K562 (cell line): ENCODE results near the gene C12orf60. TPM values are rescaled to one million over a fixed set of nuclear protein-coding genes. Genes with fewer than 3 reads are reported as not detected.

Experiments
- ATAC-seq: fragments of 200-7000 bp; cut with Tn5 transposase; 3 replicates; pipeline ENCODE4 v1.9.1; 2020; ENCODE audit warnings: moderate library complexity
- BruUV-seq: library from RNA; stranded (reverse); fragments of 400-500 nt; replicated peaks from 2 replicates; lab custom pipeline; 2021; lab: Mats Ljungman, UMichigan
- CTCF ChIA-PET: fragments of 300-600 bp; formaldehyde crosslinking; extraction: SDS; loops from one replicate; lab custom pipeline; 2021; ENCODE audit warnings: low intra/inter-chr PET ratio; lab: Yijun Ruan, JAX
- POLR2A ChIA-PET: fragments of 300-600, 350-650 bp; sonication (Branson Sonifier 250); formaldehyde crosslinking; extraction: SDS; loops from one replicate; lab custom pipeline; 2021; ENCODE audit warnings: antibody characterized with exemption, inconsistent platforms; lab: Yijun Ruan, JAX
- DNase-seq, 4 experiments: peaks; one replicate each; pipeline versions ENCODE4 v3.0.0 to v3.0.0-alpha.2; 2011 to 2018; ENCODE audit warnings: low spot score in 3 of 4, mixed read lengths in 3 of 4; ENCODE audit errors: extremely low read depth in 1 of 4
- FAIRE-seq: peaks from 2 replicates; lab custom pipeline; 2011; peaks lifted over from hg19 to GRCh38; lab: Jason Lieb, UNC
- H2AFZ ChIP-seq: 2 replicates; pipeline ENCODE4 v1.6.0; 2011; ENCODE audit warnings: low read depth, low read length, control low read depth, inconsistent platforms
- H3K27ac ChIP-seq: fragments of 200-600 bp; 3 replicates; pipeline ENCODE4 v1.8.0; 2011; ENCODE audit warnings: low read depth, mild to moderate bottlenecking, control low read depth, inconsistent platforms, low read length, moderate library complexity, mixed read lengths; ENCODE audit errors: extremely low read depth
- H3K27me3 ChIP-seq, 2 experiments: fragments of 300-600 bp in 1 of 2; 2 replicates in 1 of 2; 3 replicates in 1 of 2; pipeline versions ENCODE4 v1.6.0 to v1.8.0; 2011; ENCODE audit warnings: inconsistent platforms in 2 of 2, low read length in 2 of 2, mild to moderate bottlenecking in 1 of 2, mixed read lengths in 1 of 2, moderate library complexity in 1 of 2; ENCODE audit not compliant: control insufficient read depth in 2 of 2, insufficient read depth in 2 of 2
- H3K36me3 ChIP-seq: fragments of 300-600 bp; 3 replicates; pipeline ENCODE4 v1.8.0; 2011; ENCODE audit warnings: mild to moderate bottlenecking, low read length, inconsistent platforms; ENCODE audit not compliant: control insufficient read depth, insufficient read depth
- H3K4me1 ChIP-seq, 2 experiments: fragments of 200-600 bp in 1 of 2; replicated peaks in 1 of 2; 2 replicates in 1 of 2; 3 replicates in 1 of 2; pipeline versions ENCODE4 v1.5.1 to v1.8.0; 2011; ENCODE audit warnings: inconsistent platforms in 2 of 2, low read length in 2 of 2, mild to moderate bottlenecking in 1 of 2, mixed read lengths in 1 of 2, moderate library complexity in 1 of 2; ENCODE audit not compliant: control insufficient read depth in 2 of 2, insufficient read depth in 2 of 2
- H3K4me2 ChIP-seq: 2 replicates; pipeline ENCODE4 v1.6.1; 2011; ENCODE audit warnings: low read length, control low read depth, inconsistent platforms, mixed read lengths; ENCODE audit not compliant: insufficient read depth
- H3K4me3 ChIP-seq: fragments of 200-600 bp; sonication (generic), shearing (Covaris generic); 2 replicates; pipeline ENCODE4 v1.5.1; 2016; ENCODE audit warnings: control low read depth, inconsistent platforms
- H3K79me2 ChIP-seq: fragments of 200-600 bp; 3 replicates; pipeline ENCODE4 v1.8.0; 2011; ENCODE audit warnings: low read length, inconsistent platforms; ENCODE audit not compliant: control insufficient read depth, insufficient read depth
- H3K9ac ChIP-seq, 2 experiments: 2 replicates each; pipeline versions ENCODE4 v1.6.0 to v1.6.1; 2011; ENCODE audit warnings: low read depth in 2 of 2, low read length in 2 of 2, control low read depth in 1 of 2, inconsistent platforms in 1 of 2, mild to moderate bottlenecking in 1 of 2, mixed read lengths in 1 of 2; ENCODE audit not compliant: insufficient read depth in 1 of 2
- H3K9me1 ChIP-seq: one replicate; pipeline ENCODE4 v1.6.0; 2011; ENCODE audit warnings: inconsistent platforms, mild to moderate bottlenecking, low read length, moderate library complexity; ENCODE audit not compliant: control insufficient read depth, insufficient read depth
- H3K9me3 ChIP-seq: replicated peaks from 2 replicates; pipeline ENCODE4 v1.5.1; 2011; ENCODE audit warnings: low read depth, low read length, inconsistent platforms; ENCODE audit not compliant: control insufficient read depth, insufficient read depth
- H4K20me1 ChIP-seq: replicated peaks from 2 replicates; pipeline ENCODE4 v1.6.1; 2011; ENCODE audit warnings: low read length, inconsistent platforms, mixed read lengths; ENCODE audit not compliant: control insufficient read depth, insufficient read depth
- BACH1 ChIP-seq: fragments of 200-800 bp; sonication (Bioruptor generic); IDR thresholded peaks from 2 replicates; pipeline ENCODE4 v1.6.1; 2016; ENCODE audit warnings: missing genetic modification characterization, missing compliant biosample characterization
- KDM5B ChIP-seq: fragments of 200-600 bp; sonication (generic); IDR thresholded peaks from 2 replicates; pipeline ENCODE4 v1.6.1; 2012; ENCODE audit warnings: low read depth, mild to moderate bottlenecking, moderate library complexity, low read length, control low read depth, inconsistent platforms; ENCODE audit not compliant: insufficient replicate concordance
- NEUROD1 ChIP-seq: fragments of 150-350 bp; IDR thresholded peaks from 2 replicates; pipeline ENCODE4 v1.6.1; 2014; ENCODE audit warnings: borderline replicate concordance, low read length, low read depth; ENCODE audit not compliant: partially characterized antibody
- NR2F6 ChIP-seq: fragments of 450-650 bp; formaldehyde crosslinking; IDR thresholded peaks from 2 replicates; pipeline ENCODE4 v1.4.0; 2020; ENCODE audit warnings: mild to moderate bottlenecking
- RBM34 ChIP-seq: fragments of 200-400 bp; formaldehyde crosslinking; IDR thresholded peaks from 2 replicates; pipeline ENCODE4 v1.6.1; 2018; ENCODE audit warnings: low read length, borderline replicate concordance; ENCODE audit not compliant: insufficient read depth
- SRSF1 ChIP-seq: fragments of 200-400 bp; formaldehyde crosslinking; IDR thresholded peaks from 2 replicates; pipeline ENCODE4 v1.6.1; 2017; ENCODE audit warnings: mild to moderate bottlenecking, low read depth, low read length, moderate library complexity
- SUPT5H ChIP-seq: fragments of 450-650 bp; IDR thresholded peaks from 2 replicates; pipeline ENCODE4 v1.6.1; 2016
- TSC22D4 ChIP-seq: fragments of 450-650 bp; IDR thresholded peaks from 2 replicates; pipeline ENCODE4 v1.6.1; 2016; ENCODE audit warnings: missing genetic modification characterization, missing biosample characterization, control low read depth
- ZNF384 ChIP-seq: IDR thresholded peaks from 2 replicates; pipeline ENCODE4 v1.6.1; 2012; ENCODE audit warnings: low read depth, low read length, improper control_type of control experiment
- WGBS: fragments of 100-300 bp; shearing (Covaris generic); methylation state at CpG from one replicate; pipeline ENCODE4 v1.1.6; 2016; ENCODE audit warnings: low coverage, mixed read lengths; ENCODE audit not compliant: insufficient coverage; ENCODE audit errors: missing lambda C conversion rate; 5-methylcytosine and 5-hydroxymethylcytosine counted together
- in situ Hi-C: fragments of 300-500 bp; cut with MboI; formaldehyde crosslinking; loops from 4 replicates; pipeline ENCODE4 v1.15.0; 2018; ENCODE audit warnings: inconsistent platforms, mixed read lengths
- intact Hi-C: fragments of 100-400 bp; cut with micrococcal nuclease; formaldehyde crosslinking; loops from 2 replicates; pipeline ENCODE4 v1.14.2; 2022
- polyA plus RNA-seq, 8 experiments: library from polyadenylated mRNA; depleted of rRNA in 4 of 8; stranded (reverse) in 5 of 8; unstranded in 3 of 8; fragments of >200 nt; fragmentation: Nextera tagmentation in 2 of 8; fragmentation: Illumina TruSeq in 1 of 8; extraction: Ambion mirVana in 2 of 8; extraction: Trizol in 1 of 8; gene quantifications; 2 replicates each; pipeline versions ENCODE4 v1.2.1 to v1.2.3, GENCODE V29; 2011 to 2014; ENCODE audit warnings: inconsistent platforms in 1 of 8, missing spikeins in 1 of 8
- total RNA-seq, 7 experiments: library from RNA; depleted of rRNA in 6 of 7; stranded (reverse); fragments of >200 nt in 6 of 7; fragmentation: Illumina TruSeq in 2 of 7; extraction: Trizol in 2 of 7; gene quantifications; 2 replicates each; pipeline versions ENCODE4 v1.2.1 to v1.2.3, GENCODE V29; 2011 to 2021; ENCODE audit warnings: low replicate concordance in 1 of 7
- TF ChIP-seq, protein P1 (sequence below): IDR thresholded peaks from 3 replicates; pipeline ENCODE4 v1.6.1; 2011; ENCODE audit warnings: borderline replicate concordance, mild to moderate bottlenecking; ENCODE audit not compliant: insufficient read length, insufficient read depth
- TF ChIP-seq, protein P2 (sequence below), 2 experiments: fragments of 150-350 bp in 1 of 2; IDR thresholded peaks; 2 replicates each; pipeline ENCODE4 v1.6.1; 2012 to 2016; ENCODE audit warnings: low read depth in 2 of 2, low read length in 2 of 2, mild to moderate bottlenecking in 1 of 2, moderate library complexity in 1 of 2

C12orf60 gene
- total and polyA plus RNA-seq, 9 of the 15 experiments (the other 6 are each of a cell fraction or from before 2014, with no cell fraction given), result 0.41 to 4.4 (median 2.5) TPM

DNA sequence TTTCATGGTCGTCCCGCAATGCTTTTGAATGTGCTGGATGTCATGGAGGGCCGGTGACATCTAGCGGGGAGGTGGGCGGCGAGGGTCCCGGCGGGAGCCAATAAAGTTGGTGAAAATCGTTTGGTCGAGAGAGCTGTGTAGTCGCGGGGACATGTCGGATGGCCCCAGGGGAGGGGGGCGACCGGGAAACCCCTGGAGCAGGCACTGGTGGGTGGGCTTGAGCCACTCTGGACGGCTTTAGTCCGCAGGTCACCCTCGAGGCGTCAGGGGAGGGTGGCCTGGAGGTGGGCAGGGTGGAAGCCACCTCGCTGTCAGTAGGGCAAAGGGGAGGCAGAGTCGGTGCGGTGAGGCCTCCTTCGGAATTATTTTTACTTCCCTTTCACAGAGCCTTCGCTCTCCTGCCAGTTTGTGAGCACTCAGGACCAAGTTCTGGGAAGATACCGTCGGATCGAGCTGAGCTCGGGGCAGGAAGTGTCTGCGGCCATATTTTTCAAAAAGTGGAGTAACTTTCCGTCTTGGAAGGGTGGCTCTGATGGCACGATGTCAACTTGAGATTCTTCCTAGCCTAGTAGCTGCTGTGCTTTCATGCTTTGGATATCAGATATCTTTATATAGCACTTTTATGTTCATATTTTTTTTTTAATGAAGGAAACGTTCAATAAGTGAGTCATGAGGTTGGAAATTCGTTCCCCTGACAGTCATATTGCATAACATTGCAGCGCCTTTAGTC is 28.4 kb upstream of the C12orf60 start:
- 16% methylated on average over 16 of the region's 34 CpGs for WGBS
- Histone ChIP-seq H2AFZ (no peak overlapping the region; the same call in 1 of the 2 replicates), H3K4me2 (no peak overlapping the region), H3K27ac (no peak overlapping the region), H3K9ac (no peak overlapping the region), H3K36me3 (no peaks in the 10 kb centered on the region), H3K27me3 (peaks cover 0 to 14% of the 10 kb centered on the region in 2 experiments; a peak in 2 of 5 replicates), H3K4me1 (no peaks in the 10 kb centered on the region; a peak in 1 of 5 replicates), H3K79me2 (no peaks in the 10 kb centered on the region), H4K20me1 (no peaks in the 10 kb centered on the region), H3K4me3 (no peak overlapping the region), H3K9me3 (no peaks in the 10 kb centered on the region), H3K9me1 (no peaks in the 10 kb centered on the region)
- ATAC-seq (no peak), DNase-seq (no peak), FAIRE-seq (no peak)
- in situ Hi-C loops (no loop called here), intact Hi-C loops (no loop called here)
- CTCF ChIA-PET, result no interaction called here
- BruUV-seq, result no TSS peak
- POLR2A ChIA-PET, result no interaction called here
- TF ChIP-seq RBM34 (no peak), NR2F6 (no peak), KDM5B (no peak), TSC22D4 (tag) (no peak), NEUROD1 (no peak), ZNF384 (no peak), SRSF1 (no peak), SUPT5H (no peak), BACH1 (tag) (no peak)
- TF ChIP-seq, protein P1, sequence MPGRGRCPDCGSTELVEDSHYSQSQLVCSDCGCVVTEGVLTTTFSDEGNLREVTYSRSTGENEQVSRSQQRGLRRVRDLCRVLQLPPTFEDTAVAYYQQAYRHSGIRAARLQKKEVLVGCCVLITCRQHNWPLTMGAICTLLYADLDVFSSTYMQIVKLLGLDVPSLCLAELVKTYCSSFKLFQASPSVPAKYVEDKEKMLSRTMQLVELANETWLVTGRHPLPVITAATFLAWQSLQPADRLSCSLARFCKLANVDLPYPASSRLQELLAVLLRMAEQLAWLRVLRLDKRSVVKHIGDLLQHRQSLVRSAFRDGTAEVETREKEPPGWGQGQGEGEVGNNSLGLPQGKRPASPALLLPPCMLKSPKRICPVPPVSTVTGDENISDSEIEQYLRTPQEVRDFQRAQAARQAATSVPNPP, result no peak
- TF ChIP-seq, protein P2, sequence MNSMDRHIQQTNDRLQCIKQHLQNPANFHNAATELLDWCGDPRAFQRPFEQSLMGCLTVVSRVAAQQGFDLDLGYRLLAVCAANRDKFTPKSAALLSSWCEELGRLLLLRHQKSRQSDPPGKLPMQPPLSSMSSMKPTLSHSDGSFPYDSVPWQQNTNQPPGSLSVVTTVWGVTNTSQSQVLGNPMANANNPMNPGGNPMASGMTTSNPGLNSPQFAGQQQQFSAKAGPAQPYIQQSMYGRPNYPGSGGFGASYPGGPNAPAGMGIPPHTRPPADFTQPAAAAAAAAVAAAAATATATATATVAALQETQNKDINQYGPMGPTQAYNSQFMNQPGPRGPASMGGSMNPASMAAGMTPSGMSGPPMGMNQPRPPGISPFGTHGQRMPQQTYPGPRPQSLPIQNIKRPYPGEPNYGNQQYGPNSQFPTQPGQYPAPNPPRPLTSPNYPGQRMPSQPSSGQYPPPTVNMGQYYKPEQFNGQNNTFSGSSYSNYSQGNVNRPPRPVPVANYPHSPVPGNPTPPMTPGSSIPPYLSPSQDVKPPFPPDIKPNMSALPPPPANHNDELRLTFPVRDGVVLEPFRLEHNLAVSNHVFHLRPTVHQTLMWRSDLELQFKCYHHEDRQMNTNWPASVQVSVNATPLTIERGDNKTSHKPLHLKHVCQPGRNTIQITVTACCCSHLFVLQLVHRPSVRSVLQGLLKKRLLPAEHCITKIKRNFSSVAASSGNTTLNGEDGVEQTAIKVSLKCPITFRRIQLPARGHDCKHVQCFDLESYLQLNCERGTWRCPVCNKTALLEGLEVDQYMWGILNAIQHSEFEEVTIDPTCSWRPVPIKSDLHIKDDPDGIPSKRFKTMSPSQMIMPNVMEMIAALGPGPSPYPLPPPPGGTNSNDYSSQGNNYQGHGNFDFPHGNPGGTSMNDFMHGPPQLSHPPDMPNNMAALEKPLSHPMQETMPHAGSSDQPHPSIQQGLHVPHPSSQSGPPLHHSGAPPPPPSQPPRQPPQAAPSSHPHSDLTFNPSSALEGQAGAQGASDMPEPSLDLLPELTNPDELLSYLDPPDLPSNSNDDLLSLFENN (IDR thresholded peaks at IDR 0.05; ENCODE audit: low read depth in 2 of 2, low read length in 2 of 2), result no peak
